GM21515 (cell line): Measurements from ENCODE around the gene CCN5.

ENCODE experiments used
- ATAC-seq: cut with Tn5 transposase; IDR thresholded peaks from one replicate; pipeline ENCODE4 v1.9.1; 2021; ENCODE audit not compliant: unreplicated experiment

CCN5 gene

DNA sequence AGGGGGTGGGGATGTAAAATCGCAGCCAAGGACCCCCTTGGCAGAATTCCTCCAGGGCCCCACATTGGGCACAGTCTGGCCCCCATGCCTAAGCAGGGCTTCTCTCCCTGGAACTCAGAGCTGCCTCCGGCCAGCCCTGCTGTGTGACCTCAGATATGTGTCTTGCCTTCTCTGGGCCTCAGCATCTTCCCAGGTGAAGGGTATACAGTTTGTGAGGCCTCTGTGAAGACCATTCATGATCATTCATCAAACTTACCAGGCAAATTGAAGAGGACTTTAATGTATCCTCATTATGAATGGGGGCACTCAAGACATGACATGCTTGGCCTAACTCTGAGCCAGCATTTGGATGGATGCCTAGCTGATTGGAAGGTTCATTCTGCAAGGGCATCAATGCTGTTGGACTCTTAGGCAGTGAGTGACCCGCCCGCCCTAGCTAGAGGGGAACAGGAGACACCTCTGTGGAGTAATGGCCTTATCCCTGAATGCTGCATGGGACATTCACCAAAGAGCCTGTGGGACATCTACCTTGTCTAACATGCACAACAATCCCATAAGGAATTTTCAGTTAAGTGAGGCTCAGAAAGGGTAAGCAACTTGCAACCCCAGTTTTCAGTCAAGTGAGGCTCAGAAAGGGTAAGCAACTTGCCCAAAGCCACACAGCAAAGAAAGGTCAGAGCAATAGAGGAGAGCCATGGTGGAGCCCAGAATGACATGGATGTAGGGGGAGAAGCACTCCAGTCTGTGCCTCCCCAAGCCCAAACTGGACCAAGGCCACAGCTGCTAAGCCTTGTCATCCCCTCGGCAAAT, 535 bp downstream of the CCN5 start:
- ATAC-seq, result no peak

DNA sequence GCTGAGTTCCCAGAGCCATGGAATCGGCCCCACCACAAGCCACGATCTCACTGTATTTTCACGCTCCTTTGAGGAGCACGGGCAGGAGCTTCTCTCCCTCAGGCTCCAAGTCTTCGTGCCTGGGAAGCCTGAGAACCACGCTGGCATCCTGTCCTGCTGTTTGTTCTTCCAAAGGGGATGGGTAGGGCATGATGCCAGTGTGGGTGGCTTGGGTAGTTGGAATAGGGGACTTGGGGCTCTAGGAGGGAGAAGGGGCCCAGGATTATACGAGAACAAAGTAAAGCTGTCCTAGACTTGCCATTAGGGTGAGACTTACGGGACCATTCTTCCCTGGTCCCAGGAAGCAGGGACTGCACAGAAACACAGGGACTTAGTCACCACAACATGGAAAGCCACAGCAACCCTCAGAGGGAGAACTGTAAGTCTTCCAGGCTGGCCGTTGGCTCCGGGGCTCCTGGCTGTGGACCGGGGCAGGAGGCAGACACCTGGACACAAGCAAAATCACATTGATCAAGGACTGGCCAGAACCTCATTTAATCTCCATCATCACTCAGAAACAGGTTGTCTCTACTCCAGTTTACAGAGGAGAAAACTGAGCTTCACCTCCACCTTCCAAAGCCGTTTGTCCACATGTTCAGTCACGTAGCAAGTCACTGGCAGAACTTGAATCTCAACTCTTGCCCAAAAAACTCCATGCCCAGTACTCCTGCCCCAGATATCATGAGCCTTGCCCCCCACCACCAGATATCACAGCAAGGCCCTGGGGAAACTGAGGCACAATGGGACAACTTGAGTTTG, 1.3 kb downstream of the CCN5 start:
- ATAC-seq, result no peak

GRCh38 chr20:44717986-44718385, 2.8 kb downstream of the CCN5 start:
- ATAC-seq, result no peak

DNA sequence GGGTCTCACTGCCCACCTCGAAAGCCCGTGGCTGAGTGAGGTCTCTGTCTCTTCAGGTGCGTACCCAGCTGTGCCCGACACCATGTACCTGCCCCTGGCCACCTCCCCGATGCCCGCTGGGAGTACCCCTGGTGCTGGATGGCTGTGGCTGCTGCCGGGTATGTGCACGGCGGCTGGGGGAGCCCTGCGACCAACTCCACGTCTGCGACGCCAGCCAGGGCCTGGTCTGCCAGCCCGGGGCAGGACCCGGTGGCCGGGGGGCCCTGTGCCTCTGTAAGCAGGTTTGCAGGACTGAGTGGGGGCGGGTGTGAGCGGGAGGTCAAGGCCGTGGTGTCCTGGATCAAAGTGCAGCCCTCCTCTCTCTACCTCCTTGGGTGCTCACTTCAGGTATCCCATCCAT, 4.7 kb downstream of the CCN5 start:
- ATAC-seq, result no peak

DNA sequence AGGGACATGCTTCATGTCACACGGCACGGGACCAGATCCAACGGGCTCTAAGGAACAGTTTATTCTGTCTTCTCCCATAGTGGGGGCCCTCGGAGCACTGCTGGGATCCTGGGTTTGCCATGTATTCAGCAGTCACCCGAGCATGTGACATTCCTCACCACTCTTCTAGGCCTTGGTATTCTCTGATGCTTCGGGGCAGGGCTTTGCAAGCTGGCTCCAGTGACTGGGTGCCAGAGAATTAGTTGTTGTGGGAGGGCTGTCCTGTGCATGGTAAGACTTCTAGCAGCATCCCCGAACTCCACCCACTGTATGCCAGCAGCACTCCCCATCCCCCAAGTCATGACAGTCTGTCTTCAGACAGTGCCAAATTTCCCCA, 5.4 kb downstream of the CCN5 start:
- no peak for ATAC-seq

GRCh38 chr20:44720997-44721784, 6.0 kb downstream of the CCN5 start:
- no peak for ATAC-seq

DNA sequence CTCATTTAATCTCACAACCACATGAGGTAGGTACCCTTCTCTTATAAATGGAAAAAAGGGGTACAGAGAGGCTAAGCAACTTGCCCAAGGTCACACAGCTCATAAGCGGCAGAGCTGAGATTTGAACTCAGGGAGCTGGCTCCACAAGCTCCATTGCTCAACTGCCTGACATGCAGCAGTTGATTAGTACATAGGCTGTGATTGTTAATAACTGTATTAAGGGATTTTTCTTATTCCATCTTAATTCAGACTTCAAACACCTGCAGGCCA, 6.6 kb downstream of the CCN5 start:
- ATAC-seq, result no peak

DNA sequence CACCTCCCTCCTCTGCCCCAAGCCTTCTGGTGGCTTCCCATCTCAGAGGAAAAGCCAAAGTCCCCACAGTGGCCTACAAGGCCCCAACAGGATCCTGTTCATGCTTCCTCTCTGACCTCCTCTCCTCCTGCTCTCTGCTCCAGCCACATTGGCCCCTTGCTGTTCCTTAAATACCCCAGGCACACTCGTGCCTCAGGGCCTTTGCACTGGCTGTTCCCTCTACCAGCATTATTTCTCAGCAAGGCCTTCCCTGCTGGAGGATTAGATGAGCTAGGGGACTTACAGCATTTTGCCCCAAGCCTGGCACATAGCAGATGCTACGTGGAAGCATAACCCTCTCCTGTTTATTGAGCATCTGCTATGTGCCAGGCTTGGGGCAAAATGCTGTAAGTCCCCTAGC, 7.8 kb downstream of the CCN5 start:
- ATAC-seq, result no peak

DNA sequence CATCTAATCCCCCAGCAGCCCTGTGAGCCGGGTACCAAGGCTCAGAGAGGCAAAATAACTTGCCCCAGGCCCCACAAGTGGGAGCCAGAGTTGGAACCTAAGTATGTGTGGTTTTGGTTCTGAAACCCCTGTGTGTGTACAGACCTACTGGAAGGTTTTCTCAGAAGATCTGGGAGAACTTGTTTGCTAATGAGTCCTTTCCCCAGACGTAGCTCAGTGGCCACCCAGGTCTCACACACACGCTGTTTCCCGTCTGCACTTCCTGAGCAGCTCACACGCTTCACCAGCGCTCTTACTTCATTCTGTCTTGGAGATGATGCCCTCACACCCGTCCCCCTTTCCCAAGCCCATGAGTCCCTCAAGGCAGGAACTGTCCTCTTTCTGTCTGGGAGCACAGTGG, 8.2 kb downstream of the CCN5 start:
- no peak for ATAC-seq

GRCh38 chr20:44723798-44724362, 8.7 kb downstream of the CCN5 start:
- ATAC-seq, result no peak

- ATAC-seq, result no peak
These were observed 9.4 kb downstream of the CCN5 start for GRCh38 chr20:44724423-44725091.

DNA sequence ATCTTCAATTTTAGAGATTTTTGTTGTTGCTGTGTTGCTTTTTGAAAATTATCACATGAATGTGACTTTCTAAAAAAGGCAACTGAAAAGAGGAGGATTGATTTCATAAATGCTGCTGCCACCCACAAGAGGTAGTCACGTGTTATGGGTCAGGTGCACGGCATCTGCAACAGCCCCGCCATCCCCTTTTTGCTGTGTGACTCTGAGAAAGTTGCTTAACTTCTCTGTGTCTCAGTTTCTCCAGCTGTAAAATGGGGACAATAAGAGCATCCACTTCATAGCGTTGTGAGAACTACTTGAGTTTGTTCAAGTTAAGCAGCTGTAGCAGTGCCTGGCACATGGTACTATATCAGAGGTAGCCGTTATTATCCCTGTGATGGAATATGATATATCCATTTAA, 10.7 kb downstream of the CCN5 start:
- no peak for ATAC-seq

DNA sequence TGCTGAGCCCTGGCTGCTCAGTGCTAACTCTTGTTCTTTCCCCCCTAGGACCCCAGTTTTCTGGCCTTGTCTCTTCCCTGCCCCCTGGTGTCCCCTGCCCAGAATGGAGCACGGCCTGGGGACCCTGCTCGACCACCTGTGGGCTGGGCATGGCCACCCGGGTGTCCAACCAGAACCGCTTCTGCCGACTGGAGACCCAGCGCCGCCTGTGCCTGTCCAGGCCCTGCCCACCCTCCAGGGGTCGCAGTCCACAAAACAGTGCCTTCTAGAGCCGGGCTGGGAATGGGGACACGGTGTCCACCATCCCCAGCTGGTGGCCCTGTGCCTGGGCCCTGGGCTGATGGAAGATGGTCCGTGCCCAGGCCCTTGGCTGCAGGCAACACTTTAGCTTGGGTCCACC, 11.9 kb downstream of the CCN5 start:
- ATAC-seq, result no peak

GRCh38 chr20:44727651-44728050, 12.5 kb downstream of the CCN5 start:
- ATAC-seq, result no peak

DNA sequence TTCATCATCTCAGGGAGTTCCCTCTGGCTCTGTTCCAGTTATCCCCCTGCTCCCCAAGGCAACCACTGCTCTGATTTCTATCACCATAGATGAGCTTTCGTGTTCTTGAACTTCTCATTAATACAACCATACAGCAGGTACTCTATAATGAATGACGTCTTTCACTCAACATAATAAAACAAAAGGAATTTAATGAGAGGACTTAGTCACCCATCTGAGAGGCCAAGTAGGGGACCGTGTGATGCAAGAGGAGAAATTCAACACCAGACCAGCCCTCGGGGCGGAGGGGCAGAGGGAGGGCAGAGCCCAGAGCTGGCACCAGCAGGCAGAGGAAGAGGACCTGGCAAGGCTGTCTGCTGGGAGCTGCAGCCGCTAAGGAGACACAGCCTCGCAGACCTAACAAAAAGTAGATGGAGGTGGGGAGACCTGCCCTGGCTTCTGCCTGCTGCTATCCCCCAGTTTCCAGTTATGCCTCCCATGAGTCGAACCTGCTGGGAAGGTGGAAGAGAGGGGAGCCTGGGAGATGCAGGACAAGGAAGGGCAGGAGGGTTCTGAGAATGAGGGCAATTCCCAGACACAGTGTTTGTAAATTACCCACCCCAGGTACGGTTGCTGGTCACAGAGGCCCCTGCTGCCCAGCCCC, 13.8 kb downstream of the CCN5 start:
- no peak for ATAC-seq

GRCh38 chr20:44730441-44730840, 15.3 kb downstream of the CCN5 start:
- ATAC-seq, result no peak

DNA sequence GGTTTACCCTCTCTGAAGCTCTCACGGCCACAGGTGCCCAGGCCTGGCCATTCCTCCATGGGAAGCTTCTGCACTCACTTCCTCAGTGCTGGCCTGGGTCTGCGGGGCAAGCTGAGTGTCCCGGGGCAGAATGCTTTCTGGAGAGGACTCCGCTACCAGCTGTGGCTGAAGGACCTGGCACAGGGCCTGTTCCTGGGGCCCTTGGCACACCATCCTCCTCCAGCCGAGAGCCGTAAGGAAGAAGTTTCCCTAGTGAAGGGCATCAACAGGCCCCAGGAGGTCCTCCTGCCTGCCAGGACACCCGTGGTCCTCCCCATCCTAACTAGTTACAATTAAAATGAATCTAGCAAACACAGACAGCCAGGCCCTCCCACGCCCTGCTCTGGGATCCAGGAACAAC, 16.5 kb downstream of the CCN5 start:
- no peak for ATAC-seq

DNA sequence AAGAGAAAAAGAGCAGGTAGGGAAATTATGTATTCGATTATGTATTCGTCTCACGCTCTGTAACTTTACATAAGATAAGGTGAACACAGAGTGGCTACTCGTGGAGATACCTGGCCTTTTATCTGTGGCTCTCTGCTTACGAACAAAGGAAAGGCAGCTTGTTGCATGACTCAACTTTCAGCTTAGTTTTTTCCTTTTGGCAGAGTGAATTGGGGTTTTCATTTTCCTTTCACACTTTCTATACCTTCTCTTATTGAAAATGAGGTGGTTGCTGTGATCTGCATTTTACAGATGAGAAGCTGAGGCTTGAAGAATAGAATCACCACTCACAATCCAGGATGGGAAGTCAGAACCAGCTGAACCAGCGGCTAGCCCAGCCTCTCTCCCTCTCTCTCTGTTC, 17.2 kb downstream of the CCN5 start:
- no peak for ATAC-seq

- no peak for ATAC-seq
These were observed 18.3 kb downstream of the CCN5 start for GRCh38 chr20:44733341-44734069.

DNA sequence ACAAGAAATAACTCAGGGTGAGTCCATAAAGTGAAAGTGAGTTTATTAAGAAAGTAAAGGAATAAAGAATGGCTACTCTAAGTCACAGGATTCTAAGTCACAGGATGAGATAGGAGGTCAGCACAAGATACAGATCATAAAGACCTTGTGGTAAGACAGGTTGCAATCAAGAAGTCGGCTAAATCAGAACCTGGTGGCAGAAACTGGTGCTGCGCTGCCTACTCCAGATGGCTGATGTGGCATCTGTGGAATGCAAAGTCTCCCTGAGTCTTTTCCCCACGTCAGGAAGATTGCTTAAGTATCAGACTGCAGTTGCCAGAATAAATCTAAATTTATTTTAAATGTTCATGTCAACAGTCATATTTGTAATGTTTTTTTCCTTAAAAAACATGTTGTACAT, 19.8 kb downstream of the CCN5 start:
- no peak for ATAC-seq
